ENCODE data around the gene EIF3M. TPM values are rescaled to one million over a fixed set of nuclear protein-coding genes. Genes with fewer than 3 reads are reported as not detected.

Gene EIF3M
- total and polyA plus RNA-seq, 2 donors (not counting 3 experiments of a cell fraction or from before 2014, with no cell fraction given), result 229 to 243 TPM

DNA sequence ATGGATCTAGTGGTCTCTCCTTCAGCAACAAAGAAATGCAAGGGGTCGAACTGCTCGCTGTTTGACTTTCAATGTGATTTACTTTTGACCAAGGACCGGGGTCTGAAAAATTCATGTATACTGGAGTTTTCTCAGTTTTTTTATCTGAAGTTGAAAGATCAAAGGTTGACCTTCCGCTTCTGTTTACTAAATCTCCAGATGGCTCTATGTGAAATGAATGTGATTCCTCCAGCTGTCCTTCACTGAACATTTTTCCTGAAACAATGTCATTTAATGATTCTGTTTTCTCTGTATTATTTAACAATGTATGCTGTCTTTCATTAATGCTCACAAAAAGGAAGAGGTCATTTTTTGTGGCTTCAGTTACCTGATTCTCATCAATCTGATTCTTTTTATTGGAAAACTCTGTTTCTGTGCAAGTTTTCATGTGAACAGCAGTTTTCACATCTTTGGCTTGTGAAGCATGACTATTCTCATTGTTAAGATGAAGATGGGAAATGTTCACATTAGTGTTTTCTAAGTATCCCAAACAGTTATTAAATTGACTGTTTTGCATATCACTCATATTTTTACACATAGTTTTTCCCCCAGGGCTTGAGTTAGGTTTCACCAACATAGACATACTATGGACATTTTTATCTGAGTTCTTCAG is 30.0 kb downstream of the EIF3M start:
- Histone ChIP-seq H3K9ac (replicated peaks; ENCODE audit: extremely low read depth, insufficient read depth, low read length) (no peak overlapping the region), H3K27me3 (ENCODE audit: control insufficient read depth in 2 of 2, insufficient read depth in 2 of 2, low read length in 2 of 2) (no peaks in the 10 kb centered on the region), H3K36me3 (ENCODE audit: control insufficient read depth in 2 of 2, extremely low read depth in 1 of 2, insufficient read depth in 2 of 2, low read length in 2 of 2) (no peaks in the 10 kb centered on the region), H3K79me2 (ENCODE audit: control insufficient read depth, insufficient read depth, low read length) (no peaks in the 10 kb centered on the region), H3K27ac (ENCODE audit: insufficient read depth, low read depth, low read length) (no peak overlapping the region), H2AFZ (ENCODE audit: low read depth, low read length) (no peak overlapping the region), H3K9me3 (replicated peaks; ENCODE audit: control insufficient read depth, insufficient read depth, low read length) (no peaks in the 10 kb centered on the region), H3K4me3 (replicated peaks in 1 of 3; ENCODE audit: insufficient read depth in 1 of 3, low read depth in 1 of 3, low read length in 3 of 3) (no peak overlapping the region), H3K9me1 (replicated peaks; ENCODE audit: control insufficient read depth, extremely low read depth, insufficient read depth, low read length) (no peaks in the 10 kb centered on the region), H3K4me2 (ENCODE audit: insufficient read depth, low read length) (no peak overlapping the region), H3K4me1 (ENCODE audit: control insufficient read depth, extremely low read depth, insufficient read depth, low read length) (no peaks in the 10 kb centered on the region), H4K20me1 (replicated peaks; ENCODE audit: control insufficient read depth, extremely low read depth, insufficient read depth, low read length) (no peaks in the 10 kb centered on the region)
- intact Hi-C loops (cut with micrococcal nuclease), result loop anchor here (2.0 kb wide), 1 partner anchor 291 kb away; no protein-coding TSS in a partner anchor
- dilution Hi-C loops (cut with MboI; ENCODE audit: extremely low pct_ligation_motif_present, low sequenced_read_pairs), result no loop called here
- DNase-seq (ENCODE audit: low read depth, low spot score) (no peak), FAIRE-seq (no peak)
- ChIA-PET CTCF (no interaction called here), POLR2A (no interaction called here)
- no peak for TF ChIP-seq POLR2A (IDR thresholded peaks at IDR 0.05; ENCODE audit: low read depth, low read length)
- TF ChIP-seq, protein P1, sequence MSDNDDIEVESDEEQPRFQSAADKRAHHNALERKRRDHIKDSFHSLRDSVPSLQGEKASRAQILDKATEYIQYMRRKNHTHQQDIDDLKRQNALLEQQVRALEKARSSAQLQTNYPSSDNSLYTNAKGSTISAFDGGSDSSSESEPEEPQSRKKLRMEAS (IDR thresholded peaks at IDR 0.05; ENCODE audit: insufficient read depth, insufficient read length), result no peak
- TF ChIP-seq GATA2 (IDR thresholded peaks at IDR 0.05; ENCODE audit: insufficient read depth, insufficient read length, low read depth, low read length), result no peak
- TF ChIP-seq, protein P2, sequence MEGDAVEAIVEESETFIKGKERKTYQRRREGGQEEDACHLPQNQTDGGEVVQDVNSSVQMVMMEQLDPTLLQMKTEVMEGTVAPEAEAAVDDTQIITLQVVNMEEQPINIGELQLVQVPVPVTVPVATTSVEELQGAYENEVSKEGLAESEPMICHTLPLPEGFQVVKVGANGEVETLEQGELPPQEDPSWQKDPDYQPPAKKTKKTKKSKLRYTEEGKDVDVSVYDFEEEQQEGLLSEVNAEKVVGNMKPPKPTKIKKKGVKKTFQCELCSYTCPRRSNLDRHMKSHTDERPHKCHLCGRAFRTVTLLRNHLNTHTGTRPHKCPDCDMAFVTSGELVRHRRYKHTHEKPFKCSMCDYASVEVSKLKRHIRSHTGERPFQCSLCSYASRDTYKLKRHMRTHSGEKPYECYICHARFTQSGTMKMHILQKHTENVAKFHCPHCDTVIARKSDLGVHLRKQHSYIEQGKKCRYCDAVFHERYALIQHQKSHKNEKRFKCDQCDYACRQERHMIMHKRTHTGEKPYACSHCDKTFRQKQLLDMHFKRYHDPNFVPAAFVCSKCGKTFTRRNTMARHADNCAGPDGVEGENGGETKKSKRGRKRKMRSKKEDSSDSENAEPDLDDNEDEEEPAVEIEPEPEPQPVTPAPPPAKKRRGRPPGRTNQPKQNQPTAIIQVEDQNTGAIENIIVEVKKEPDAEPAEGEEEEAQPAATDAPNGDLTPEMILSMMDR (IDR thresholded peaks at IDR 0.05; ENCODE audit: extremely low read depth in 1 of 2, insufficient read depth in 1 of 2, low read depth in 1 of 2, low read length in 2 of 2), result no peak
- TF ChIP-seq POLR2AphosphoS5 (IDR thresholded peaks at IDR 0.05; ENCODE audit: insufficient read depth, low read depth, low read length), result no peak
- no peak for TF ChIP-seq JUN (IDR thresholded peaks at IDR 0.05; ENCODE audit: borderline replicate concordance, insufficient read depth, insufficient read length, low read depth)
- TF ChIP-seq FOS (IDR thresholded peaks at IDR 0.05; ENCODE audit: borderline replicate concordance, insufficient read depth, low read length), result no peak
- no peak for TF ChIP-seq MYC (IDR thresholded peaks at IDR 0.05; ENCODE audit: low read depth, low read length)
- TF ChIP-seq EZH2 (IDR thresholded peaks at IDR 0.05; ENCODE audit: borderline replicate concordance, low read depth, low read length, severe bottlenecking), result no peak
- BruUV-seq (replicated peaks), result no TSS peak

Measured in endothelial cell of umbilical vein (primary cell).